Measurements from ENCODE around the gene CDH23.

Gene CDH23

DNA sequence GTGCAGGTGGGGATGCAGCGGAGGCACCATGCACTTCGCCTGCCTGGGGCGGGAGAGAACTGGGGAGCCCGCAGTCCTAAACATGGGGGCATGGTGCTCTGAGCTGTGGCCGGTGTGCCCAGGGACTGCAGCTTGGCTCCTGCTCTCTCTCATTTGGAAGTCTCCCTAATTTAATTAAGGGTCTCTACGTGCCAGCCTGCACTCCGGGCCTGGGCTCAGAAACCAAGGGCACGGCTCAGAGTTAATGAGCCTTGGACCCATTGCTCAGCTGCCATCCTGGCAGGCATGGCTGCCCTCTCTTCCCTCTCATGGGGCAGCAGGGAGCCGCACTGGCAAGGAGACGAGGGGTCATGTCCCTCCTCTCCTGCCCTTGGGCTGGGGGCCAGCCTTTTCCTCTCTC is 115.6 kb downstream of the CDH23 start:
- TF ChIP-seq TAF1 (IDR thresholded peaks at IDR 0.05; ENCODE audit: borderline replicate concordance, insufficient read depth, low read length): no peak
- no peak for TF ChIP-seq SIN3A (IDR thresholded peaks at IDR 0.05; ENCODE audit: borderline replicate concordance, insufficient read depth, low read length)
- TF ChIP-seq FOXP2 (optimal IDR thresholded peaks at IDR 0.05; ENCODE audit: borderline replicate concordance, extremely low read depth, extremely low read length, insufficient read depth): no peak
- TF ChIP-seq, protein P1, sequence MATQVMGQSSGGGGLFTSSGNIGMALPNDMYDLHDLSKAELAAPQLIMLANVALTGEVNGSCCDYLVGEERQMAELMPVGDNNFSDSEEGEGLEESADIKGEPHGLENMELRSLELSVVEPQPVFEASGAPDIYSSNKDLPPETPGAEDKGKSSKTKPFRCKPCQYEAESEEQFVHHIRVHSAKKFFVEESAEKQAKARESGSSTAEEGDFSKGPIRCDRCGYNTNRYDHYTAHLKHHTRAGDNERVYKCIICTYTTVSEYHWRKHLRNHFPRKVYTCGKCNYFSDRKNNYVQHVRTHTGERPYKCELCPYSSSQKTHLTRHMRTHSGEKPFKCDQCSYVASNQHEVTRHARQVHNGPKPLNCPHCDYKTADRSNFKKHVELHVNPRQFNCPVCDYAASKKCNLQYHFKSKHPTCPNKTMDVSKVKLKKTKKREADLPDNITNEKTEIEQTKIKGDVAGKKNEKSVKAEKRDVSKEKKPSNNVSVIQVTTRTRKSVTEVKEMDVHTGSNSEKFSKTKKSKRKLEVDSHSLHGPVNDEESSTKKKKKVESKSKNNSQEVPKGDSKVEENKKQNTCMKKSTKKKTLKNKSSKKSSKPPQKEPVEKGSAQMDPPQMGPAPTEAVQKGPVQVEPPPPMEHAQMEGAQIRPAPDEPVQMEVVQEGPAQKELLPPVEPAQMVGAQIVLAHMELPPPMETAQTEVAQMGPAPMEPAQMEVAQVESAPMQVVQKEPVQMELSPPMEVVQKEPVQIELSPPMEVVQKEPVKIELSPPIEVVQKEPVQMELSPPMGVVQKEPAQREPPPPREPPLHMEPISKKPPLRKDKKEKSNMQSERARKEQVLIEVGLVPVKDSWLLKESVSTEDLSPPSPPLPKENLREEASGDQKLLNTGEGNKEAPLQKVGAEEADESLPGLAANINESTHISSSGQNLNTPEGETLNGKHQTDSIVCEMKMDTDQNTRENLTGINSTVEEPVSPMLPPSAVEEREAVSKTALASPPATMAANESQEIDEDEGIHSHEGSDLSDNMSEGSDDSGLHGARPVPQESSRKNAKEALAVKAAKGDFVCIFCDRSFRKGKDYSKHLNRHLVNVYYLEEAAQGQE (IDR thresholded peaks at IDR 0.05; ENCODE audit: insufficient read depth in 1 of 2, low read depth in 2 of 2, low read length in 2 of 2): no peak
- TF ChIP-seq POLR2AphosphoS5 (IDR thresholded peaks at IDR 0.05; ENCODE audit: low read depth, low read length): no peak

DNA sequence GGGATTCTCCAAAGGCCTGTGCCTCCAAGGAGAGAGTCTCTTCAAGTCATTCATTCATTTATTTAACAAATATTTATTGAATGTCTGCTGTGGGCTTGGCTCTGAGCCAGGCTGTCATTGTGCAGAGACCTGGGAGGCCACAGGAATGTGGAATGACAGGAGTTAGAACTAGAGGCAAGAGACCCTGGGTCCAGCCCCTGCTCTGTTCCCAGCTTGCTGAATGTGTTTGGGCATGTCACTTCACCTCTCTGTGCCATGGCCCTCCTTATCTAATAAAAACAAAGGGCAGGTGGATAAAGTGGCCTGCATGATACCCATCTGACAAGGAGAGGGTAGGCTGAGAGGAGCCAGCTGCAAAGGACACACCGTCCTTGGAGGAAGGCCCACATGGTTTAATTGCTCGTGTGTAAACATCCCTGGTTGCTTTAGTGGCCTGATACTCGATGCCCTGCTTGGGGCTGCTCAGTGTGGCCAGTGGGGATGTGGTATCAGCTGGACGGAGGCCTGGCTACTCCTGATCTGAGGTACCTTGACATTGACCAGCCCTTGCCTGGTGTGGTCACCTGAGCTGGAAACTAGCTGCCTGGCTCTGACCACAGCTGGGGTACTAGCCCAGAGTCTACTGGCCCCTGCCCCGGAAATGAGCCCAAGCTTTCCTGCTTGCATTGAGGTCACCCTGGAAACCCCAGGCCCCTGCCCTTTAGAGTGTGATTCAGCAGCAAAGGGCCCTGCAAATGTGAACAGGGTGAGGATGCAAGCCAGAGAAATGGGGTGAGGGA is 116.2 kb downstream of the CDH23 start:
- no peak for TF ChIP-seq SIN3A (IDR thresholded peaks at IDR 0.05; ENCODE audit: borderline replicate concordance, insufficient read depth, low read length)
- TF ChIP-seq FOXP2 (optimal IDR thresholded peaks at IDR 0.05; ENCODE audit: borderline replicate concordance, extremely low read depth, extremely low read length, insufficient read depth): no peak
- TF ChIP-seq TAF1 (IDR thresholded peaks at IDR 0.05; ENCODE audit: borderline replicate concordance, insufficient read depth, low read length): no peak
- TF ChIP-seq POLR2AphosphoS5 (IDR thresholded peaks at IDR 0.05; ENCODE audit: low read depth, low read length): no peak
- TF ChIP-seq, protein P1 (IDR thresholded peaks at IDR 0.05; ENCODE audit: insufficient read depth in 1 of 2, low read depth in 2 of 2, low read length in 2 of 2): no peak

DNA sequence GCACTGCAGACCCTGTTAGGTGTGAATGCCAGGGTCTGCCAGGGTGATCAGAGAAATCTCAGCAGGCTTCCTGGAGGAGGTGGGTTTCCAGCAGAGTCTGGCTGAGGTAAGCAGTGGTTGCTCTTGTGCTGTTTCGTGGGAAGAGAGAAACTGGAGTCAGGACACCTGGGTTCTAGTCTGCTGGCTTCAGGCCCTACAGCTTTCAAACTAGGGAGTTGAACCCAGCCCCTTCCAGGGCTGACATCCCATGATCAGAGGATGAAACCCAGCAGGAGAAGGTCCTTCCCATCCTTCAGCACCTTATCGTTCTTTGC is 116.8 kb downstream of the CDH23 start:
- TF ChIP-seq, protein P1 (IDR thresholded peaks at IDR 0.05; ENCODE audit: insufficient read depth in 1 of 2, low read depth in 2 of 2, low read length in 2 of 2): no peak

DNA sequence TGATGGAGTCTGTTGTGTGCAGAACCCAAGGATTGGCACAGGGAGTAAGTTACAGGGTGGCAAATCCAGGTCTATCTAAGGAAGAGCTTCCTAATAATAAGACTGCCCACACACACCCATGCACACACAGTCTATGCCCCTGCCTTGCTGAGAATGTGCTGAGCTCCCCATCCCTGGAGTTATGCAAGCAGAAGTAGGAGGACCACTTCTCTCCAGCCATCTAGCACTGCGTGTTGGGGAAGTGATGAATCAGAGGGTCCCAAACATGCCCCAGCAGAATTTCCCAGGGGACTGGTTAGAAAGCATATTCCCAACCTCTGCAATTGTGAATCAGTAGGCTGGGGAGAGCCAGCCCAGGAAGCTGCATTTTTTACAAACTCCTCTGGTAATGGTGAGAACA is 117.2 kb downstream of the CDH23 start:
- TF ChIP-seq, protein P1 (IDR thresholded peaks at IDR 0.05; ENCODE audit: insufficient read depth in 1 of 2, low read depth in 2 of 2, low read length in 2 of 2): no peak
- TF ChIP-seq POLR2AphosphoS5 (IDR thresholded peaks at IDR 0.05; ENCODE audit: low read depth, low read length) (no peak), TAF1 (IDR thresholded peaks at IDR 0.05; ENCODE audit: borderline replicate concordance, insufficient read depth, low read length) (no peak), SIN3A (IDR thresholded peaks at IDR 0.05; ENCODE audit: borderline replicate concordance, insufficient read depth, low read length) (no peak), FOXP2 (optimal IDR thresholded peaks at IDR 0.05; ENCODE audit: borderline replicate concordance, extremely low read depth, extremely low read length, insufficient read depth) (no peak)
